ENCODE results near the gene KRT26.

The KRT26 gene

DNA sequence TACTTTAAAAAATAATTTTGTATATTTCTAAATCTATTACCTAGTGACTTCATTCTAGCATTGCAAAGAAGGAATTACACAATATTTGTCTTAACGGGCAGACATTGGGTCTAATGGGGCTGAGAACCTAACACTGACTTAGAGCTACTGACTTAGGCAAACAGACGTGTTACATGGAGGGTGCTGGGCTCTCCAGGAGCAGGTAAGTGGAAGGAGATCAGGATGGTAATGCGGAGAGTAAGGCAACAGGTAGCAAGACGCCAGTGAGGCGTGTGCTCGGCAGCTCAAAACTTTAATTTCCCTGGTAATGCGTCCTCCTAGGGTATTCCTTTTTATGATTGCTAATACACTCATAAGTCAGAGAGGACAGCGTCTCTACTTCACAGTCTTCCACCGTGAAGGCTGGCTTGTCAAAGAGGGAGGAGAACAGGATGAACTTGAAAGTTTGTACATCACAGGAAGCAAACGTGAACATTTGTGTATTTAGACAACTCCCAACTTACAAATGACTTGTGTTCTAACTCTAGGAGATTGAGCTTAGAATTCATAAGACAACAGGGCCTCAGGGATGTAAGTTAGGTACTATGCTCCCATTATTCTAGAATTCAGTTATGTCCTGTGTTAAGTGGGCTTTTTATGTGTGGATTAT, 23.1 kb upstream of the KRT26 start:
- Histone ChIP-seq H3K4me2 (ENCODE audit: low read length, poor library complexity, severe bottlenecking) (no peak overlapping the region), H4K8ac (ENCODE audit: low read length) (no peak overlapping the region), H3K23ac (ENCODE audit: low read length in 2 of 2) (no peak overlapping the region), H3K9me3 (ENCODE audit: control insufficient read depth, low read length) (no peaks in the 10 kb centered on the region), H2AFZ (ENCODE audit: low read depth, low read length) (no peak overlapping the region), H3K18ac (ENCODE audit: low read depth in 1 of 2, low read length in 2 of 2) (no peak overlapping the region), H2BK12ac (ENCODE audit: low read length in 2 of 2) (no peak overlapping the region), H3K36me3 (ENCODE audit: control insufficient read depth in 1 of 2, insufficient read depth in 2 of 2, low read depth in 1 of 2, low read length in 2 of 2) (no peaks in the 10 kb centered on the region), H3K79me1 (replicated peaks; ENCODE audit: low read length, poor library complexity, severe bottlenecking) (no peaks in the 10 kb centered on the region), H3K9ac (ENCODE audit: low read length) (no peak overlapping the region), H3K27ac (ENCODE audit: low read length, poor library complexity, severe bottlenecking) (no peak overlapping the region), H2BK5ac (ENCODE audit: low read depth, low read length, poor library complexity, severe bottlenecking) (no peak overlapping the region), H3K4ac (ENCODE audit: low read depth in 1 of 2, low read length in 2 of 2) (no peak overlapping the region), H4K91ac (ENCODE audit: low read length) (no peak overlapping the region), H3K14ac (ENCODE audit: low read length in 2 of 2) (no peak overlapping the region), H3K4me1 (ENCODE audit: control insufficient read depth, insufficient read depth, low read depth, low read length) (no peaks in the 10 kb centered on the region), H3K27me3 (ENCODE audit: control insufficient read depth in 1 of 2, insufficient read depth in 1 of 2, low read length in 2 of 2) (peaks cover 0 to 24% of the 10 kb centered on the region in 2 experiments), H2AK5ac (ENCODE audit: low read length, severe bottlenecking) (no peak overlapping the region), H2BK120ac (ENCODE audit: low read depth, low read length) (no peak overlapping the region), H3K4me3 (ENCODE audit: insufficient read depth in 1 of 2, low read depth in 1 of 2, low read length in 2 of 2) (no peak overlapping the region), H2BK15ac (ENCODE audit: low read depth, poor library complexity, severe bottlenecking) (no peak overlapping the region)
- no peak for DNase-seq
- WGBS = 79% methylated on average over 6 of the region's 10 CpGs

DNA sequence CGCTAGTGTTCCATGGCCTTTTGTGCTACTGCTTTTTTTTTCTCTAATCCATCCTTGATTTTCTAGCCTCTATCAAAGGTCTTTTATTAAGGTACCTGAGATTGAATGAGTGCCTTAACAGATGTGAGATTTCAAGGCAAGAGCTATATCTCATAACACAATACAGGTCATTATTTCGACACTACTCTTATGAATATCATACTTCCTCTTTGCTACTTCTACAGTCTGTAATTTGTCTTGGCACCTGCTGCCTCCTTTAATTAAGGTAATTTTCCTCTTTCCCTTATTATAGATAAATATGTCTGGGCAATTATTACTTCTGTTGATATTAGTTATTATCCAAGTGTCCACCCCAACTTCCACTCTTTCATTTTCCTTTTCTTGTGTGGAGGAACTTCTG, 22.5 kb upstream of the KRT26 start:
- no peaks in the 10 kb centered on the region for H3K36me3 ChIP-seq (ENCODE audit: control insufficient read depth in 1 of 2, insufficient read depth in 2 of 2, low read depth in 1 of 2, low read length in 2 of 2)
- no peak overlapping the region for H3K18ac ChIP-seq (ENCODE audit: low read depth in 1 of 2, low read length in 2 of 2)
- H4K91ac ChIP-seq (ENCODE audit: low read length) = no peak overlapping the region
- no peak overlapping the region for H3K27ac ChIP-seq (ENCODE audit: low read length, poor library complexity, severe bottlenecking)
- H3K23ac ChIP-seq (ENCODE audit: low read length in 2 of 2) = no peak overlapping the region
- no peaks in the 10 kb centered on the region for H3K4me1 ChIP-seq (ENCODE audit: control insufficient read depth, insufficient read depth, low read depth, low read length)
- H4K8ac ChIP-seq (ENCODE audit: low read length) = no peak overlapping the region
- H3K9me3 ChIP-seq (ENCODE audit: control insufficient read depth, low read length) = no peaks in the 10 kb centered on the region
- no peak overlapping the region for H3K9ac ChIP-seq (ENCODE audit: low read length)
- no peak overlapping the region for H3K4me2 ChIP-seq (ENCODE audit: low read length, poor library complexity, severe bottlenecking)
- peaks cover 0 to 19% of the 10 kb centered on the region in 2 experiments for H3K27me3 ChIP-seq (ENCODE audit: control insufficient read depth in 1 of 2, insufficient read depth in 1 of 2, low read length in 2 of 2)
- H3K14ac ChIP-seq (ENCODE audit: low read length in 2 of 2) = no peak overlapping the region
- no peaks in the 10 kb centered on the region for H3K79me1 ChIP-seq (replicated peaks; ENCODE audit: low read length, poor library complexity, severe bottlenecking)
- no peak overlapping the region for H2AK5ac ChIP-seq (ENCODE audit: low read length, severe bottlenecking)
- H2AFZ ChIP-seq (ENCODE audit: low read depth, low read length) = no peak overlapping the region
- H2BK15ac ChIP-seq (ENCODE audit: low read depth, poor library complexity, severe bottlenecking) = no peak overlapping the region
- no peak overlapping the region for H3K4ac ChIP-seq (ENCODE audit: low read depth in 1 of 2, low read length in 2 of 2)
- H2BK120ac ChIP-seq (ENCODE audit: low read depth, low read length) = no peak overlapping the region
- no peak overlapping the region for H2BK12ac ChIP-seq (ENCODE audit: low read length in 2 of 2)
- no peak overlapping the region for H2BK5ac ChIP-seq (ENCODE audit: low read depth, low read length, poor library complexity, severe bottlenecking)
- no peak for DNase-seq
- 92% methylated on average over 2 of the region's 2 CpGs for WGBS
- H3K4me3 ChIP-seq (ENCODE audit: insufficient read depth in 1 of 2, low read depth in 1 of 2, low read length in 2 of 2) = no peak overlapping the region

DNA sequence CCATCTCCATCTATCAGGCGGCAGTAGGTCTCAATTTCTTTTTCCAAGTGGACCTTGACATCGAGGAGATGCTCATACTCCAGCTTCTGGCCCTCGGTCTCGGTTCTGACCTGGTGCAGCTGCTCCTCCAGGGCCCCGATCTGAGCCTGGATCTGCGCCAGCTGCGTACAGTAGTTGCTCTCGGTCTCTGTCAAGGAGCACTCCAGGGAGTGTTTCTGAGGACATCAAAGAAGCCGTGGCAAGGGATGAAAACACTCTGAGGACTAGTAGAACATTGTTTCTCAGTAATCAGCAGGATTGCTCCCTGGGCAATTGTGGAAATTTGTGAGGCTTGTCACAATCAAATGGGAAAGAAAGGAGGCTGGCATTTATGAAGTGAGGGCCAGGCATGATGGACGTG, 21.8 kb upstream of the KRT26 start:
- Histone ChIP-seq H3K4me3 (ENCODE audit: insufficient read depth in 1 of 2, low read depth in 1 of 2, low read length in 2 of 2) (no peak overlapping the region), H3K27ac (ENCODE audit: low read length, poor library complexity, severe bottlenecking) (no peak overlapping the region), H2AFZ (ENCODE audit: low read depth, low read length) (no peak overlapping the region), H2BK12ac (ENCODE audit: low read length in 2 of 2) (no peak overlapping the region), H2BK5ac (ENCODE audit: low read depth, low read length, poor library complexity, severe bottlenecking) (no peak overlapping the region), H3K18ac (ENCODE audit: low read depth in 1 of 2, low read length in 2 of 2) (no peak overlapping the region), H3K14ac (ENCODE audit: low read length in 2 of 2) (no peak overlapping the region), H3K27me3 (ENCODE audit: control insufficient read depth in 1 of 2, insufficient read depth in 1 of 2, low read length in 2 of 2) (peaks cover 0 to 18% of the 10 kb centered on the region in 2 experiments), H4K8ac (ENCODE audit: low read length) (no peak overlapping the region), H3K9me3 (ENCODE audit: control insufficient read depth, low read length) (no peaks in the 10 kb centered on the region), H4K91ac (ENCODE audit: low read length) (no peak overlapping the region), H3K4me1 (ENCODE audit: control insufficient read depth, insufficient read depth, low read depth, low read length) (no peaks in the 10 kb centered on the region), H3K4ac (ENCODE audit: low read depth in 1 of 2, low read length in 2 of 2) (no peak overlapping the region), H2AK5ac (ENCODE audit: low read length, severe bottlenecking) (no peak overlapping the region), H3K23ac (ENCODE audit: low read length in 2 of 2) (no peak overlapping the region), H2BK120ac (ENCODE audit: low read depth, low read length) (no peak overlapping the region), H3K36me3 (ENCODE audit: control insufficient read depth in 1 of 2, insufficient read depth in 2 of 2, low read depth in 1 of 2, low read length in 2 of 2) (no peaks in the 10 kb centered on the region), H3K4me2 (ENCODE audit: low read length, poor library complexity, severe bottlenecking) (no peak overlapping the region), H3K79me1 (replicated peaks; ENCODE audit: low read length, poor library complexity, severe bottlenecking) (no peaks in the 10 kb centered on the region), H2BK15ac (ENCODE audit: low read depth, poor library complexity, severe bottlenecking) (no peak overlapping the region), H3K9ac (ENCODE audit: low read length) (no peak overlapping the region)
- 74% methylated on average over 9 of the region's 10 CpGs for WGBS
- no peak for DNase-seq

DNA sequence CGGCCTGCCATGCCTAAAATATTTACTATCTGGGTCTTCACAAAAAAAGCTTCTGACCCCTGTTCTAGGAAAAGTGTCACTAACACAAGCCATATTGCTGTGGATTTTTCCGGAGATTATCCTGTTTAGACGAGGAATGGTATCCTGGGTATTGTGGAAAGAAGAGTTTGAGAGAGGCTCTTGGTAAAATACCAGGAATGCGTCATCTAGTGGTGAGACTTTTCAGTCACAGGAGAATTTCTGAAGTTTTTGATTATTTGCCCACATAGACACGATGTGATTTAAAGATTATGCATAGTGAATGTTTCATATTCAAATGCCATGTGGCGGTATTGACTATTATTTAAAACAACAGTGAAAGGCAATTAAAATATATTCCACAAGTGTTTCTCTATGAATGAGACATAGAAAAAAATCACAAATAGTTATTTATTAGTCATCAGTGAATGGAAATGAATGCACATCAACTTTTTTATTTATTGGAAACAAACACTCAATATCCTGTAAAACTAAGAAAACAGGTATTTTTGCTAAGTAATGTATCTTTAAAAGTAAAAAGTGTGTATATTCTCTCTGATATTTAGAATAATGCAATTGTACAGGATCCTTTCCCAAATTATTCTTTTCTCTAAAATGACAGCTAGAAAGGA, 19.9 kb upstream of the KRT26 start:
- Histone ChIP-seq H3K27ac (ENCODE audit: low read length, poor library complexity, severe bottlenecking) (no peak overlapping the region), H3K36me3 (ENCODE audit: control insufficient read depth in 1 of 2, insufficient read depth in 2 of 2, low read depth in 1 of 2, low read length in 2 of 2) (no peaks in the 10 kb centered on the region), H3K9ac (ENCODE audit: low read length) (peak overlapping the region; percentile 39), H4K91ac (ENCODE audit: low read length) (no peak overlapping the region), H3K4ac (ENCODE audit: low read depth in 1 of 2, low read length in 2 of 2) (no peak overlapping the region), H2BK12ac (ENCODE audit: low read length in 2 of 2) (no peak overlapping the region), H3K4me1 (ENCODE audit: control insufficient read depth, insufficient read depth, low read depth, low read length) (no peaks in the 10 kb centered on the region), H3K9me3 (ENCODE audit: control insufficient read depth, low read length) (no peaks in the 10 kb centered on the region), H3K4me3 (ENCODE audit: insufficient read depth in 1 of 2, low read depth in 1 of 2, low read length in 2 of 2) (no peak overlapping the region), H3K14ac (ENCODE audit: low read length in 2 of 2) (no peak overlapping the region), H3K4me2 (ENCODE audit: low read length, poor library complexity, severe bottlenecking) (no peak overlapping the region), H4K8ac (ENCODE audit: low read length) (no peak overlapping the region), H2BK15ac (ENCODE audit: low read depth, poor library complexity, severe bottlenecking) (no peak overlapping the region), H2AK5ac (ENCODE audit: low read length, severe bottlenecking) (no peak overlapping the region), H2BK5ac (ENCODE audit: low read depth, low read length, poor library complexity, severe bottlenecking) (no peak overlapping the region), H3K27me3 (ENCODE audit: control insufficient read depth in 1 of 2, insufficient read depth in 1 of 2, low read length in 2 of 2) (peaks cover 0 to 18% of the 10 kb centered on the region in 2 experiments), H3K79me1 (replicated peaks; ENCODE audit: low read length, poor library complexity, severe bottlenecking) (no peaks in the 10 kb centered on the region), H3K23ac (ENCODE audit: low read length in 2 of 2) (no peak overlapping the region), H3K18ac (ENCODE audit: low read depth in 1 of 2, low read length in 2 of 2) (no peak overlapping the region), H2AFZ (ENCODE audit: low read depth, low read length) (no peak overlapping the region), H2BK120ac (ENCODE audit: low read depth, low read length) (no peak overlapping the region)
- peak; percentile 35 for DNase-seq
- WGBS = 57% methylated on average over 4 of the region's 6 CpGs
